NB4 (cell line): ENCODE data around the gene GATA5.
"Not testable (repeated sequence)": the region's sequence is repeated elsewhere in the genome, so short reads cannot be mapped to it uniquely, and the experiment has no call there.

Experiments
- DNase-seq: peaks from one replicate; pipeline ENCODE4 v3.0.0; 2010; ENCODE audit warnings: low read depth
- H3K4me3 ChIP-seq: one replicate; pipeline ENCODE4 v1.5.1; 2011; ENCODE audit warnings: mild to moderate bottlenecking, low read depth, low read length, moderate library complexity
- CTCF ChIP-seq: IDR thresholded peaks from one replicate; pipeline ENCODE4 v1.5.1; 2012; ENCODE audit warnings: low read depth, low read length
- MAX ChIP-seq: IDR thresholded peaks from 2 replicates; pipeline ENCODE4 v1.6.1; 2011; ENCODE audit warnings: low read depth, low read length
- MYC ChIP-seq: IDR thresholded peaks from 2 replicates; pipeline ENCODE4 v1.6.1; 2011; ENCODE audit warnings: low read depth, low read length
- POLR2A ChIP-seq: IDR thresholded peaks from 2 replicates; pipeline ENCODE4 v1.6.1; 2011; ENCODE audit warnings: mild to moderate bottlenecking; ENCODE audit not compliant: insufficient read length; ENCODE audit errors: extremely low read depth

GATA5 gene

GRCh38 chr20:62428396-62429295 lies 47.1 kb downstream of the GATA5 start:
- no peak overlapping the region for H3K4me3 ChIP-seq
- DNase-seq = no peak
- TF ChIP-seq POLR2A = no peak

- no peak for DNase-seq
- no peak for TF ChIP-seq MAX
- TF ChIP-seq CTCF = no peak
- no peak for TF ChIP-seq MYC
- TF ChIP-seq POLR2A = no peak
- no peak overlapping the region for H3K4me3 ChIP-seq
Observed at GRCh38 chr20:62428002-62428372, 47.8 kb downstream of the GATA5 start.

GRCh38 chr20:62427172-62428001 lies 48.4 kb downstream of the GATA5 start, which contains the start of gene RBBP8NL:
RBBP8NL (minus strand) TSS chr20:62427539; CDS start chr20:62419647, 7,892 bp downstream.
- H3K4me3 ChIP-seq = no peak within 1 kb of the TSS
- DNase-seq = no peak
- no peak for TF ChIP-seq CTCF
- TF ChIP-seq MAX = no peak
- no peak for TF ChIP-seq MYC
- no peak for TF ChIP-seq POLR2A

GRCh38 chr20:62426699-62427131 lies 49.1 kb downstream of the GATA5 start:
- DNase-seq = no peak
- TF ChIP-seq MAX (no peak), POLR2A (no peak), MYC (no peak), CTCF (no peak)
- H3K4me3 ChIP-seq = no peak overlapping the region

GRCh38 chr20:62426059-62426348 lies 49.8 kb downstream of the GATA5 start:
- not testable (repeated sequence) for DNase-seq

GRCh38 chr20:62425281-62426058 lies 50.3 kb downstream of the GATA5 start:
- no peak for TF ChIP-seq MAX
- no peak overlapping the region for H3K4me3 ChIP-seq
- DNase-seq = no peak

More at GRCh38 chr20:62426059-62426348, 49.8 kb downstream of the GATA5 start:
- not testable (repeated sequence) for H3K4me3 ChIP-seq
